HG03457 (cell line): ENCODE measurements around the gene CHSY1.

Experiments used
- ATAC-seq: cut with Tn5 transposase; IDR thresholded peaks from one replicate; pipeline ENCODE4 v1.9.1; 2021; ENCODE audit warnings: moderate number of reproducible peaks; ENCODE audit not compliant: unreplicated experiment

Gene CHSY1

DNA sequence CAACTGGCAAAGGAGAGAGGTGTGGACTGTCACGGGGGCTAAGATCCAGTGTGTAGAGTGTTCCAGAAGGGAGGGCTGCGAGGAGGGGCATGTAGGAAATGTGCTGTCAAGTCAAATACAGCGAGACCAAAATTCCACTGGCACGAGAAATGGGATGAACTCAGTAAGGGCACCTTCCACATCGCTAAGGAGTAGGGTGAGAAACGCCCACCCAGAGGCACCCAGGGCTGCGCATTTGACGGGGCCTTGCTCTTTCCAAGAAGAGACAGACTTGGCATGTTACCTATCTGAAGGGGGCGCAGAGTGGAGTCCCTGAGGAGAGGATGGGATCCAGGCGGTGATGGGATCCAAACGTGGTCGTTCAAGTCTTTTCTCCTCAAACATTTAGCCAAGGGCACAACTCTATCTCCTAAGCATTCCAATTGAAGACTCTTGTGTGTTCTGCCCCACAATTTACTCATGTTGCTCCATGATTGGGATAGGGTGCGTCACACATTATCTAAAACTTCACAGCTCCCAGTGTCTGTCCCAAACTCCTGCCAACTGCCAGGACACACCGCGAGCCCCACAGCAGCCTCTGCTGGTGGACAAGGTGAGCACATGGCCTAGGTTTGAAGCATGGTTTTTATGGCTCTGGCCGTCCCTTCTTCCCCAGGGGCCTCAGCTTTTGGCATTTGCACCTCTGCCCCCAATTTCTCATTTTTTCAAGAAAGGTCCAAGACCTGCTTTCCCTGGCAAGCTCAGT is 17.8 kb upstream of the CHSY1 start:
- no peak for ATAC-seq

DNA sequence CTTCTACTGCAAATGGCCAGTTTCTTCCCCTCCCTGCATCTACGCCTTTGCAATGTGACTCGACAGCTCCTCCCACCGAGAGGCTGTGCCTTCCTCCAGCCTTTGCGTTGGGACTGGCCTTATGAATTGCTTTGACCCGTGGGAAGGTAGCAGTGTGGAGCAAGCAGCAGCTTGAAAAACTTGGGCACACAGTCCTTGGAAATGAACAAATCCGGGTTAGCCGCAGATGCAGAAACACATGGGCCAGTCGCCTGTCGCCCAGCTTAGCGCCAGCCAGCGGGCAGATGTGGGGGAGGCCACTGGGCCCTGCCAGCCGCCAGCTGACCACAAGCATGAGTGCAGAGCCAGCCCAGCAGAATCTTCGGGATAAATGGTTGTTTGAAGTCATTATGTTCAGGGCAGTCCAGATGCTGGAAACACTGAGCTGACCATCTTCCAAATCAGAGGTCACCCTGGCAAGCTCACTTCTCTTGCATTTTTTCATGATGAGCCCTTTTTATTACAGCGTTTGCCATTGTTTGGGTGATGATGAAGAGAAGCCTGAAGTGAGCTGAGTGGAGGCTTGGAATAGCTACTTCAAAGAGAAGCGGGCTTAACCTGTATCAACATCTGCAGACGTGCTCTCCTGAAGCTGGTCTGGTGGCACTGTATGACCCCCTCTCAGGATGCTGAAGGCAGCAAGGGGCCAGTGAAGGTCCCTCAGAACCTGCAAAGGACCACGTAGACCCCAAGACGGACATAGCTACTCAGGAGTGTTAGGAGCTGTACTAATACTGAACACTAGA is 15.7 kb upstream of the CHSY1 start:
- ATAC-seq: no peak

DNA sequence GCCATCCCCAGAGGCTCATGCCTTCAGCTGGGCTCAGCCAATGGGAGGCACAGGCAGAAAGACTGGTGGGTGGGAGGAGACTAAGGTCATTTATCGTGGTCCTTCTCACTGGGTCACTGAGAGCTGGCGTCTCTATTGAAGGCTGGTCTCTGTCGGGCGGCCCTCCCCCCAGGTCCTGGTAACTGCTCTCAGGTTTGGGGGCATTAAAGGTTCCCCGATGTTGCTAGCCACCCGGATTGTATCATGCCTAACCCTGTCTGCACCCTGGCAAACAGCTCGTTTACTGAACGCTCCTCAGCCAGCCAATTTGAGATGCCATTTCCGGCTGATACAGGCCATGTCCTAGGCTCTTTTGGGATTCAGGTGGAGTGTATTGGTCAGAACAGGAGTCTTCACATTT is 14.9 kb upstream of the CHSY1 start:
- ATAC-seq: no peak

DNA sequence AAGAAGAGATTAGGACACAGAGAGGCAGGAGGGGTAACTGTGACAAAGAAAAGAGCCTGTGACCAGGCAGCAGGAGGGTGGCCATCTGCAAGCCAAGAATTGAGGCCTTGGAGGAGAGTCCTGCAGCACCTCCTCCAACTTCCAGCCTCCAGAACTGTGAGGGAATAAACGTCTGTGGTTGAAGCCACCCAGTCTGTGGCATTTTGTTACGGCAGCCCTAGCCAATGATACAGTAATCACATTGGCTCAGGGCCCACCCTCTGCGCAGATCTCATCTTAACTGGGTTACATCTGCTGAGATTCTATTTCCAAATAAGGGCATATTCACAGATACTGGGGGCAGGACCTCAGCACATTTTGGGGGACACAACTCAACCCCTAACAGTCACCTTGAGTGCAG is 14.2 kb upstream of the CHSY1 start:
- ATAC-seq: no peak

DNA sequence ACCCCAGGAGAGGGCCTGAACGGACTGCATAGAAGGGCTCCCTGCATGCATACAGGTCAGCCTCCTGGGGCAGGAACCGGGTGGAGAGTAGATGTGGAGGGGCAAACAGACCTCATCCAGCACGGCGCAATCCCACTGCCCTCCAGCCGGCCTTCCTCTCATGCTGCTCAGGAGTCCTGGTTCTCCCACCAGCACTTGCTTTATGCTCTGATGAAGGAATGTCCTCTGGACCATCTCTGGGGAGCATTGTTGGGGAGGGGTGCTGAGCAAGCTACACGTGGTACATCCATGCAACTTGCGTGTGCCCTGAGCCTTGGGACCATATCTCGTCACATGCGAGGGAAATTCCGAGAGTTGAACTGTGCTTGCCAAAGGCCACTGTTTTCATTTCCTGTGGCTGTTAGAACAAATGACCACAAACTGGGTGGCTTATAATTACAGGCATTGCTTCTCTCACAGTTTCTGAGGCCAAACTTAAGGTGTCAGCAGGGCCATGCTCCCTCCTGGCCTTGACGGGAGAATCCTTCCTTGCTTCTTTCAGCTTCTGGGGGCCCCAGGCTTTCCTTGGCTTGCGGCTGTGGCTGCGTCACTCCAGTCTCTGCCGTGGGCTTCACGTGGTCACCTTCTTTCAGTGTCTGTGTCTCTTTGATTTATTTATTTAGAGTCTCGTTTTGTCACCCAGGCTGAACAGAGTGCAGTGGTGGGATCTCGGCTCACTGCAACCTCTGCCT is 13.2 kb upstream of the CHSY1 start:
- no peak for ATAC-seq

DNA sequence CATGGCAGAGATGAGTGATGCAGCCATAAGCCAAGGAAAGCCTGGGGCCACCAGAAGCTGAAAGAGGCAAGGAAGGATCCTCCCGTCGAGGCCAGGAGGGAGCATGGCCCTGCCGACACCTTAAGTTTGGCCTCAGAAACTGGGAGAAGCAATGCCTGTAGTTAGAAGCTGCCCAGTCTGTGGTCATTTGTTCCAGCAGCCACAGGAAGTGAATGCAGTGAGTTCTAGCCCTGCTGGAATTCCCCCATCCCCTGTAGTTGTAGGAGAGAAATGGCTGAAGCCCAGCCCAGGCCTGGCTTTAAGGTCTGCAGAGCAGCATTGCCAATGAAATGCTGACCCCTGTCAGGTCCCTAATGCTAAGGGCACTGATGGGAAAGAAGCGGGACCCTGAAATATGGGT is 12.2 kb upstream of the CHSY1 start:
- ATAC-seq: peak; percentile 42

DNA sequence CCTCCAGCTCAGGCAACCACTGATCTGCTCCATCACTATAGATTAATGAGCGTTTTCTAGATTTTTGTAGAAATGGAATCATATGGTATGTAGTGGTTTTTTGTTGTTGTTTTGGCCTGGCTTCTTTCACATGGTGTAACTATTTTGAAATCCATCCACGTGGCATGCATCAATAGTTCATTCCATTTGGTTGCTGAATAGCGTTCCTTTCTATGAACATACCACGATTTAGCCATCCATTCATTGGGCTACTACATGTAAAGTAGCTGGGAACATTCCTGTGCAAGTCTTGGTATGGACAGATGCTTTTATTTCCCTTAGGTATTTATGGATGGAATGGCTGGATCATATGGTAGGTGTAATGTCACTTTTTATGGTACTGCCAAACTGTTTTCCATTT is 10.7 kb upstream of the CHSY1 start:
- no peak for ATAC-seq

DNA sequence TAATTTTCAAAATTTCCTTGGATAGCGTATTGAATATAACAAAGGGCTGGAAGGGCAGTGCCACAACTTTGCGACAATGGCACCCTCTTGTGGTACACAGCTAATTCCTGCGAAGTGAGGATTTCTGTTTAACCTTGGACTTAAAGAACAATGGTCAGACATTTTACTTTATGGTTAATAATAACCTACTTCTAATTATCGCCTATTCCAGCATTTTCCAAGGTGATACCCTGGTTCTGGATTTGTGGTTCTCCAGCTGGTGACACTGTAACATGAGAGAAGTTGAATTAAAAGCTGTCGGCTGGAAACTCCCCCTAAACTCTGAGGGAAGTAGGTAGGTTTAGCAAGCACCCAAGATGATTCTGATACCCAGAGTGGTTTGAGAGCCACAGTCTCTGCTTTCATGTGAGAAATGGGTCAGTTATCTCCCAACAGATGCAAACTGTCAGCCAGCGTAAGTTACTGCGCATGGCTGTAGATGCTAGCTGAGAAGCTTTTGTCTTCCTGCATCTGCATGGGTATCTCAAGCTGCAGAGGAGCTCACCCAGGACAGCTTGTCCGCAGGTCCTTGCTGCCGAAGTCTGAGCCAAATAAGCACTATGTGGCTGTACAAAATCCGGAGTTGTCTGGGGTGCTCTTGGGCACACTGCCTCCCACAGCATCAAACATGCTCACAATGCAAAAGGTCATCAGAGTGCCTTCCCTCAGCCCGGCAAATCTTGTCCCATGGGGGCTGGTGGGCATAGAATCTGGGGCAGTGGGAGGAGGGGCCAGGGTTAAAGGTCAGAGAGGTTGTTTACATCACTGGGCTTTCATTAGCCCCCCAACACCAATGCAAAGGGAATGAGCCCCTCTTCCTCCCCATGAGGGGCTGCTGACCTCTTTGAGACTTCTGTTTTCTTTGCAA is 6.6 kb upstream of the CHSY1 start:
- no peak for ATAC-seq

DNA sequence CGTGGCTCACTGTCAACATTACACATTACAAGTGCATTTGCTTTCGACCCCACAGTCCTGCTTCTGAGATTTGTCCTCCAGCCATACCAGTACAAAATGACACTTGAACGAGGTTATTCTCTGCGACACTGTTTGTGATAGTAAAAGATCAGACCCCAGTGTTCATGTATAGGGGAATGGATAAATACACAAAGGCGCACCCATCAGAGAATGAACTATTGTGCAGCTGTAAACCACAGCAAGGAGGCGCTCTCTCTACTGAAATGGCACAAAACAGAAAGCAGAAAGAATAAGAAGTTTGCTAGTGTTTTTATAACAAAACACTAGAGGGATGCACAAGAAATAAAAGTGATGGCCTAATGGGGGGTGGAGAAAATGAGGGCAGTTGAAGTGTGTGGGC is 4.9 kb upstream of the CHSY1 start:
- ATAC-seq: no peak

DNA sequence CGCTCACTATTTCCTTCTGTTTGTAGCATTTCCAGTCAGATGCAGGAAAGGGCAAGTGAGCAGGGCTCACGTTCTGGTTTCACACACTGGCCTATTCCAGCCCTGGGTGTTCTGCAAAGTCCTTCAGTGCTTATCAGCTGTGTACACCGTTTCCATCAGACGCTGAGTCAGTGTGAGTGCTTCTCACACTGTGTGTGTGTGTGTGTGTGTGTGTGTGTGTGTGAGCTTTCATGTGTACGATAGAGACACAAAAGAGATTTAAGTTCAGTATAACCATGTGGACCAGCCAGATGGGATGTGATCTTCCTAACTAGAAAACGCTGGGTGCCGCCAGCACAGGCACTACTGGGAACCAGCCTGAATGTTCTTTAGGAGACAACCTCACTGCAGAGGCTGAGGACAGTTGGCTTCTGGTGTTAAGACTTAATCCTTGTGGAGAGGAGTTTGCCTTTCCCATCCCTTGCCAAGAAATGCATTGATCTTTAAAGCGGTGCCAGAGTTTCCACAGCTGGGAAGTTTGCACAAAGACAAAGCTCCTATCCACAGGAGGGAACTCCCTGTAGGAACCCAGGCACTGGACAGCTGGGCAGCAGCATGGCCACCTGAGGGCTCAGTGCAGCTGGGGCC is 3.9 kb upstream of the CHSY1 start:
- no peak for ATAC-seq

DNA sequence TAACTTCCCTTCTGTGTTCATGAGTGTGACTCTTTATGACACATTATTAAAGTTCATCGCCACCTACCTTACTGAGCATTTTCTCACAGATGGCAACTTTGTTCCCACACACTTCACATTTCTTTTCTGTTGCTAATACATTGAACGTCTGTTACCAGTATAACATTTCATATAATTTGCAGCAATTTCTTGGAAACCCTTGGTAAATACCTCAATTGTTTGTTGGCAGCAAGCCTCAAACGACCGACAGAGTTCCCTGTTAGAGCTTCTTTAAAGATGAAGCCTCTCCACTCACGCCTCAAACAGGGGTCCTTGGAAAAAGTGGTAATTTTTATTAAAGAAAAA is 3.2 kb upstream of the CHSY1 start:
- ATAC-seq: no peak

DNA sequence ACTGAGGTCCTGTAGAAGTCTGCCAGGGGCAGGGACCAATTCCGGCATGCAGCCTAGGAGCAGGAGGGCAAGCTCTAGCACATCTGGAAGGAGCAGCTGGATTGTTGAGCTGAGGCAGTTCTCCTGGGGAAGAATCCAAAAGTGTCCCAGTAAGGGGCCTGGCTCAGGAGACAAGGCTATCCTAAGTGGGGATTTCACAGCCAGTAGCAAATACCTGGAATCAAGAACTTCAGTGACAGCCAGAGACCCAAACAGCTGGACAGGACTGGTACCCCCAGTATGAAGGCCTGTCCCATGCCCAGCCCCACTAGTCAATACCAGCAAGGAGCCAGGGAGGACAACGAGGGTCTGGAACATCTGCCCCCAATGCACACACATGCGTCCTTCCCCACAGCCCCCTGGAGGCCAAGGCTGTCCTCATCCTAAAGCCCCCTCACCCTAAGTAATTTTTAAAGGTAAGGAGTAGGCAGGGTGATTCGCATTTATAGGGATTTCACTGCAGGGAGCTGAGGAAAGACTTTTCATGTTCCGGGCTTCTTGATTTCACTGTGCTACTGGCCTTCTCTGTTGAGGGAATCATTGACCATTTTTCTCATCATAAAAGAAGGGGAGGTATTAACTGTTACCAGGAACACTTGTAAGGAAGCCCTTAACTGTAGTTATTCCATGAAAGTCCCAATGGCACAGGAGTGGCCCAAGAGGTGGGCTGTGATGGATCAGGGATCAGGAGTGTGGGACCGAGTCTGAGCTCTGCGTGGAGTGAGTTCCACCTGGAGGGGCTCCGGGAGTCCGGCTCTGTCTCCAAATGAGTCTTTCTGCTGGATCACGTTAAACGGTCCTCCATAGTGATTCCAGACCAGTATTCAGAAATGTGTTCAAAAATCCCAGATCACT is 2.6 kb upstream of the CHSY1 start:
- no peak for ATAC-seq

DNA sequence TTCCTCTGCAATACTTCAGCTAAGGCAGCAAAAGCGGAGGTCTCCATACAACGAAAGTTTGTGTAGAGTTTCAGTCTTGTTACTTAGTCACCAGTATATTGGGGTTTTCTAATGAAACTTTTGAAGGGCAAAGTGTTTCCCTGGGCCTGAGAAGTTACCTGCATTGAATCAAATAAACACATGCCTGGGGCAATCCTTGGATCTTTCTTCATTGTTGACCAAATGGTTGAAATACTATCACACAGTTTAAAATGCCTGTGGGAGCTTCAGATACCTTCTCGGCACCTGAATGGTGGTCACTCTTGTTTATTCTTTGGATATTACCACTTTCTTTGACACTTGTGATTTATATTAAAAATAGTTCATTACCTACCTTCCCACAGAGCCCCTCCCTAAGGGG is 988 bp upstream of the CHSY1 start:
- ATAC-seq: no peak

DNA sequence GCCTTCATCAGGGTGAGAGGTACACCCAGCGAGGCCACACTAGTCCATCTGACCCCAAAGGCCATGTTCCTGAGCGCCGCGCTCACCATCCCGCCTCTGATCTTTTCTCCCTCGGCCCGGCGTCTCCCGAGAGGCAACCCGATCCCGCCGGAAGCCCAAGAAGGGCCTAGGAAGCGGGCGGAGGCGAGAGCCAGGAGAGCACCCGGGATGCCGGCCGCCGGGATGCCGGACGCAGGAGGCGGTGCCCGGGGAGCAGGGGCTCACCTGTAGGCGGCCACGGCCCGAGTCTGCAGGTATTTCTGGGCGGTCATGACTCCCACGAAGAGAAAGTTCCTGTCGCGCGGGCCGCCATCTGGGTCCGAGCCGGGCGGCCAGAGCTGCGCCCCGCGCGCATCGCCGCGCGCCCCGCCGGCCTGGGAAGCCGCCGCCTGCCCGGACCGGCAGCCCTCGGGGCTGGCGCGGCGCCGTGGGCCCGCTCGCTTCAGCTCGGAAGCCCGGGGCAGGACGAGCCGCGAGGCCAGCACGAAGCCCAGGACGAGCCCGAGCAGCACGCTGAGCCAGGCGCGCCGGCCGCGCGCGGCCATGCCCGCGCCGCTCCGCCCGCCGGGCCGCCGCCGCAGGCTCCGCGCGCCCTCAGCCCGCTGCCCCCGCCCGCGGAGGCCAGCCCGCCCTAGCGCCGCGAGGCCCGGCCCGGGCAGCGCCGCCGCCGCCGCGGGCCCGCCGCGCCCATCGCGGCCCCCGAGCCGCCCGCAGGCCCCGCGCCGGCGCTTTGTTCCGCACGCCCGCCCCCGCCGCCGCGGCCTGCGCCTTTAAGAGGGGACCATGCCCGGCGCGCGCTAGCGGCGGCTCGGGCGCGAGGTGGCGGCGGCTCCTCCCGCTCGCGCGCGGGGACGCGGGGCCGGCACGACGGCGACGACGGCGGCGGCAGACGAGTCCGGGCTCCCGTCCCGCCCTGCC is 697 bp downstream of the CHSY1 start:
- peak; percentile 23 for ATAC-seq

DNA sequence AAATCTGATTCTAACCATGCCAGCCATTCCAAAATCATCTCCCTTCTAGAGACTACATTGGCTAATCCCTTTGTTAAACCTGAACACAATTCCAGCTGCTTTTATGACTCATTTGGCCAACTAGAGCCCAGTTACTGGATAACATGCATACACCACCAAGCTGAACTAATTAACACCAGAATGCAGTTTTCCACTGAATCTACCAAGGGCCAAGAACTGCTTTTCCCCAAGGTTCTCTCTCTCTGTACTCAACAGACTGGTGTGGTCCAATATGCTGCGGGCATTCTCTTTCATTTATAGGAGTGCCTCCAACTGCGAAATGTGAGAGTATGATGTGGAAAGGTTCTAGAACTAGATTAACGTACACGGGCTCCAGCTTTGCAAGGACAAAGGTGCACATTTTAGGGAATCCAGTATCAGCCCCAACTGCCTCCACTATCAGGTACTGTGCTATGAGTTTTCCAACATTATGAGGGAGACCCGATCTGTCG is 1.5 kb downstream of the CHSY1 start:
- ATAC-seq: no peak

DNA sequence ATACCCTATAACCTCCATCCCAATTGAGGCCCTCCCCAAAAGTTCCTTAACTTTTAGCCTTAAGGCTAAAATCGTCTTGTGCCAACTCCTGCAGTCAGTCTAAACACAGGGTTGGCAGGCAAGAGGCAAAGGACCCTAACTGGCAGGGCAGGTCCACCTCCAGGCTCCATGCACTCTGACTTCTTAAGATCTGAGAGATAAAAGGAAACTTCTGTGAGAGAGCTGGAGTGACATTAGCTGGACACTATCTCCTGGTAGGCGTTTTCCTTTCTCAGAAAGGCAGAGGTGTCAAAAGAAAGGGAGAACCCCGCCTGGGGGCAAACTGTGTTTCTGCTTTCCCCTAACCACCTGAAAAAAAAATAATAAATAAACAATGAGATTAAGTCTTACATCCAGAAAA is 3.6 kb downstream of the CHSY1 start:
- ATAC-seq: no peak

DNA sequence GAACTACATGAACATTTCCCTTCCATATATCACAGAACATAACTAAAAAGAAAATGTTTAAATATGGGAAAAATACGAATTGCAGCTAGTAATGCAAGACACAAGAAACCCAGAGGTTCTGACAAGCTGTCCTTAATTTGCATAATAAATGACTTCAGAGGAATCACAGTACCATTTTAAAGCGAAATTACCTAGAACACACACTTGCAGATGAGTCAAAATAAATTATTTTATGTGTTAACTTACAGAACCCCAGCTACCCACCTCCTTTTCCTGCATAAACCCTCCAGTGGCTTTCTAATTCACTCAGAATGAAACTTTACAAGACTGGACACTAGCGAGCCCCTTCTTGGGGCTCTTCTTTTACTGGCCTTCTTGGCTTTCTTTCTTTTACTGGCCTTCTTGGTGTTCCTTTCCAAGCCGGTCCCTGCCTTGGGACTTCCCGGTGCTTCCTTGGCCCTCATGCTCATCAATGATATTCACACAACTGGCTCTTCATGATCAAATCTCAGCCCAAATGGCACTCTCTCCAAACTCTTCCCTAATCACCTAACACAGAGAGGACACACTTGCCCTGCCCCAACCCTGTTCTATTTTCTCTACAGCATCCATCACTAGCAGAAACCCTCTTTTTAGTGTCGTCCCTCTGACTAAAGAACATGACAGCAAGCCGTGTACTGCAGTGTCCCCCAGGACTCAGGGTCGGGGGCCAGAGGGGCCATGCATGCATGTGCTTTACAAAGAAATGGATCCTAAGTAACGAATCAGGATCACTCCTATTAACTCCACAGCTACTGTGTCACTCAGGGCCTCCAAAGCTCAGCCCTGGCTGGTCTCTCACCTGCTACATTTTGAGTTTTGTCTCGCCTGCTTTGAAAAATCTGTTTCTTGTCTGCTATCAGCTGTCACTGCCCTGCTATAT is 4.8 kb downstream of the CHSY1 start:
- no peak for ATAC-seq
